WTC11 (cell line): ENCODE measurements around the gene GALNT15. TPM values are rescaled to one million over a fixed set of nuclear protein-coding genes. Genes with fewer than 3 reads are reported as not detected.
A peak's percentile ranks its signal among the peaks of the same experiment; 100 is the strongest.

ENCODE experiments used
- ATAC-seq: fragments of 200-7000 bp; cut with Tn5 transposase; 2 replicates; pipeline ENCODE4 v1.10.0; 2021; ENCODE audit warnings: mild to moderate bottlenecking, moderate library complexity
- CTCF ChIA-PET: fragments of 300-600 bp; sonication (Branson Sonifier 250); formaldehyde crosslinking; loops from one replicate; lab custom pipeline; 2021; ENCODE audit warnings: antibody characterized with exemption; lab: Charles Lee
- POLR2A ChIA-PET: fragments of 350-600 bp; sonication (Branson Sonifier 250); formaldehyde crosslinking; loops from one replicate; lab custom pipeline; 2021; ENCODE audit warnings: antibody characterized with exemption; lab: Charles Lee
- DNase-seq: peaks from one replicate; pipeline ENCODE4 v3.0.0; 2021; ENCODE audit warnings: low spot score
- H3K27ac Mint-ChIP-seq: 2 replicates; pipeline ENCODE4 v1.8.0; 2021; ENCODE audit warnings: mixed read lengths
- H3K27me3 Mint-ChIP-seq: 2 replicates; pipeline ENCODE4 v1.8.0; 2021; ENCODE audit warnings: low read depth, mild to moderate bottlenecking, moderate library complexity, mixed read lengths
- H3K36me3 Mint-ChIP-seq: 2 replicates; pipeline ENCODE4 v1.8.0; 2021; ENCODE audit warnings: mixed read lengths
- H3K4me1 Mint-ChIP-seq: 2 replicates; pipeline ENCODE4 v1.8.0; 2022; ENCODE audit warnings: mixed read lengths
- H3K4me3 Mint-ChIP-seq: 2 replicates; pipeline ENCODE4 v1.8.0; 2021; ENCODE audit warnings: mild to moderate bottlenecking, moderate library complexity, mixed read lengths
- H3K9me3 Mint-ChIP-seq: 2 replicates; pipeline ENCODE4 v1.8.0; 2021; ENCODE audit warnings: mixed read lengths
- ATF6 ChIP-seq: sonication (generic); formaldehyde crosslinking; IDR thresholded peaks from 2 replicates; pipeline ENCODE4 v1.8.1; 2023; ENCODE audit warnings: mild to moderate bottlenecking, missing genetic modification reagents
- FOXP1 ChIP-seq: sonication (generic); formaldehyde crosslinking; IDR thresholded peaks from 2 replicates; pipeline ENCODE4 v1.8.0; 2022; ENCODE audit warnings: missing genetic modification reagents, mild to moderate bottlenecking, moderate library complexity, borderline replicate concordance
- JAZF1 ChIP-seq: fragments of 250-450 bp; sonication (Bioruptor Pico); IDR thresholded peaks from 2 replicates; pipeline ENCODE4 v1.9.0; 2021; ENCODE audit warnings: moderate library complexity, mild to moderate bottlenecking, inconsistent platforms
- JUN ChIP-seq: sonication (generic); formaldehyde crosslinking; IDR thresholded peaks from 2 replicates; pipeline ENCODE4 v1.8.0; 2023; ENCODE audit warnings: mild to moderate bottlenecking, missing genetic modification reagents
- MLX ChIP-seq: sonication (generic); formaldehyde crosslinking; IDR thresholded peaks from 2 replicates; pipeline ENCODE4 v1.8.1; 2023; ENCODE audit warnings: mild to moderate bottlenecking, missing genetic modification reagents, moderate library complexity
- MXD4 ChIP-seq: fragments of 250-450 bp; sonication (Bioruptor Pico); IDR thresholded peaks from 2 replicates; pipeline ENCODE4 v1.8.0; 2021; ENCODE audit warnings: mild to moderate bottlenecking, moderate library complexity, borderline replicate concordance
- SMAD3 ChIP-seq: sonication (generic); formaldehyde crosslinking; IDR thresholded peaks from 2 replicates; pipeline ENCODE4 v1.8.0; 2022; ENCODE audit warnings: missing genetic modification reagents, mild to moderate bottlenecking, borderline replicate concordance
- STAT6 ChIP-seq: sonication (generic); formaldehyde crosslinking; conservative IDR thresholded peaks from 2 replicates; pipeline ENCODE4 v1.8.1; 2023; ENCODE audit warnings: mild to moderate bottlenecking, low read depth, missing genetic modification reagents, moderate library complexity
- TCF7 ChIP-seq: sonication (generic); formaldehyde crosslinking; IDR thresholded peaks from 2 replicates; pipeline ENCODE4 v1.8.0; 2022; ENCODE audit warnings: mild to moderate bottlenecking, low read depth, missing genetic modification reagents, moderate library complexity
- TEAD1 ChIP-seq: sonication (generic); formaldehyde crosslinking; IDR thresholded peaks from 2 replicates; pipeline ENCODE4 v1.8.0; 2022; ENCODE audit warnings: mild to moderate bottlenecking, missing genetic modification reagents
- TP53 ChIP-seq: sonication (generic); formaldehyde crosslinking; IDR thresholded peaks from 2 replicates; pipeline ENCODE4 v1.8.1; 2023; ENCODE audit warnings: mild to moderate bottlenecking, missing genetic modification reagents
- USF2 ChIP-seq: sonication (generic); formaldehyde crosslinking; IDR thresholded peaks from 2 replicates; pipeline ENCODE4 v1.8.1; 2023; ENCODE audit warnings: mild to moderate bottlenecking, missing genetic modification reagents, moderate library complexity
- ZNF317 ChIP-seq: sonication (generic); formaldehyde crosslinking; IDR thresholded peaks from 2 replicates; pipeline ENCODE4 v1.8.1; 2023; ENCODE audit warnings: low read depth, mild to moderate bottlenecking, moderate library complexity, missing genetic modification reagents, borderline replicate concordance
- ZNF416 ChIP-seq: fragments of 250-450 bp; sonication (Bioruptor Pico); IDR thresholded peaks from 2 replicates; pipeline ENCODE4 v1.9.0; 2021; ENCODE audit warnings: mild to moderate bottlenecking, inconsistent platforms
- total RNA-seq: library from RNA; stranded (reverse); gene quantifications from 3 replicates; pipeline ENCODE4 v1.2.3, GENCODE V29; 2021

The GALNT15 gene
- total RNA-seq, 1 experiment from 2014 or later = 0.15 TPM

- TF ChIP-seq MXD4 (CRISPR knock-in tag) (no peak), ZNF317 (CRISPR knock-in tag) (no peak), SMAD3 (CRISPR knock-in tag) (no peak)
Measured at GRCh38 chr3:16249886-16250285, 75.4 kb downstream of the GALNT15 start (continued).

GRCh38 chr3:16251316-16252085 lies 77.0 kb downstream of the GALNT15 start:
- no peak for DNase-seq
- H3K27me3 Mint-ChIP-seq = no peaks in the 10 kb centered on the region; the same call in 1 of the 2 replicates

GRCh38 chr3:16252243-16252978 lies 77.9 kb downstream of the GALNT15 start:
- TF ChIP-seq TP53 (no peak), TEAD1 (CRISPR knock-in tag) (no peak), ZNF416 (CRISPR knock-in tag) (no peak), JUN (no peak), MXD4 (CRISPR knock-in tag) (no peak), MLX (no peak), JAZF1 (no peak), FOXP1 (CRISPR knock-in tag) (no peak)
- DNase-seq = no peak
- POLR2A ChIA-PET = interaction anchor here (0.6 kb wide), 2 partner anchors 16 to 267 kb away, joined by 4 to 9 read pairs; no protein-coding TSS in a partner anchor
- Mint-ChIP-seq H3K4me3 (no peak overlapping the region), H3K9me3 (no peaks in the 10 kb centered on the region), H3K27ac (no peak overlapping the region), H3K4me1 (peaks cover 35% of the 10 kb centered on the region), H3K27me3 (no peaks in the 10 kb centered on the region; the same call in 1 of the 2 replicates), H3K36me3 (no peaks in the 10 kb centered on the region)
- CTCF ChIA-PET = no interaction called here
- no peak for ATAC-seq

More at GRCh38 chr3:16251316-16252085, 77.0 kb downstream of the GALNT15 start:
- no peaks in the 10 kb centered on the region for H3K9me3 Mint-ChIP-seq
- TF ChIP-seq USF2 = no peak
- no peak for TF ChIP-seq SMAD3 (CRISPR knock-in tag)
- TF ChIP-seq TCF7 = no peak
- no peak for TF ChIP-seq ATF6
- no peak for TF ChIP-seq STAT6 (CRISPR knock-in tag)
- TF ChIP-seq MXD4 (CRISPR knock-in tag) = no peak
- POLR2A ChIA-PET = interaction anchor here (0.6 to 1.0 kb wide), 2 partner anchors 13 to 17 kb away, joined by 4 to 9 read pairs; partner anchors contain the start of genes DPH3 and OXNAD1
- peaks cover 27% of the 10 kb centered on the region for H3K4me1 Mint-ChIP-seq
- ATAC-seq = peak; percentile 10; the same call in 1 of the 2 replicates
- no peak overlapping the region for H3K4me3 Mint-ChIP-seq
- CTCF ChIA-PET = interaction anchor here (0.6 kb wide), 1 partner anchor 16 kb away, joined by 3 read pairs; no protein-coding TSS in a partner anchor
- H3K27ac Mint-ChIP-seq = no peak overlapping the region; the same call in 1 of the 2 replicates
- H3K36me3 Mint-ChIP-seq = no peaks in the 10 kb centered on the region
